EH (cell line): Measurements from ENCODE around the gene HEATR1.
"Not testable (repeated sequence)": the region's sequence is repeated elsewhere in the genome, so short reads cannot be mapped to it uniquely, and the experiment has no call there.

ENCODE experiments used
- DNase-seq: peaks from one replicate; pipeline ENCODE4 v3.0.0-alpha.2; 2015; ENCODE audit warnings: low read depth

HEATR1 gene, protein sequence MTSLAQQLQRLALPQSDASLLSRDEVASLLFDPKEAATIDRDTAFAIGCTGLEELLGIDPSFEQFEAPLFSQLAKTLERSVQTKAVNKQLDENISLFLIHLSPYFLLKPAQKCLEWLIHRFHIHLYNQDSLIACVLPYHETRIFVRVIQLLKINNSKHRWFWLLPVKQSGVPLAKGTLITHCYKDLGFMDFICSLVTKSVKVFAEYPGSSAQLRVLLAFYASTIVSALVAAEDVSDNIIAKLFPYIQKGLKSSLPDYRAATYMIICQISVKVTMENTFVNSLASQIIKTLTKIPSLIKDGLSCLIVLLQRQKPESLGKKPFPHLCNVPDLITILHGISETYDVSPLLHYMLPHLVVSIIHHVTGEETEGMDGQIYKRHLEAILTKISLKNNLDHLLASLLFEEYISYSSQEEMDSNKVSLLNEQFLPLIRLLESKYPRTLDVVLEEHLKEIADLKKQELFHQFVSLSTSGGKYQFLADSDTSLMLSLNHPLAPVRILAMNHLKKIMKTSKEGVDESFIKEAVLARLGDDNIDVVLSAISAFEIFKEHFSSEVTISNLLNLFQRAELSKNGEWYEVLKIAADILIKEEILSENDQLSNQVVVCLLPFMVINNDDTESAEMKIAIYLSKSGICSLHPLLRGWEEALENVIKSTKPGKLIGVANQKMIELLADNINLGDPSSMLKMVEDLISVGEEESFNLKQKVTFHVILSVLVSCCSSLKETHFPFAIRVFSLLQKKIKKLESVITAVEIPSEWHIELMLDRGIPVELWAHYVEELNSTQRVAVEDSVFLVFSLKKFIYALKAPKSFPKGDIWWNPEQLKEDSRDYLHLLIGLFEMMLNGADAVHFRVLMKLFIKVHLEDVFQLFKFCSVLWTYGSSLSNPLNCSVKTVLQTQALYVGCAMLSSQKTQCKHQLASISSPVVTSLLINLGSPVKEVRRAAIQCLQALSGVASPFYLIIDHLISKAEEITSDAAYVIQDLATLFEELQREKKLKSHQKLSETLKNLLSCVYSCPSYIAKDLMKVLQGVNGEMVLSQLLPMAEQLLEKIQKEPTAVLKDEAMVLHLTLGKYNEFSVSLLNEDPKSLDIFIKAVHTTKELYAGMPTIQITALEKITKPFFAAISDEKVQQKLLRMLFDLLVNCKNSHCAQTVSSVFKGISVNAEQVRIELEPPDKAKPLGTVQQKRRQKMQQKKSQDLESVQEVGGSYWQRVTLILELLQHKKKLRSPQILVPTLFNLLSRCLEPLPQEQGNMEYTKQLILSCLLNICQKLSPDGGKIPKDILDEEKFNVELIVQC (N-terminal part only)

DNA sequence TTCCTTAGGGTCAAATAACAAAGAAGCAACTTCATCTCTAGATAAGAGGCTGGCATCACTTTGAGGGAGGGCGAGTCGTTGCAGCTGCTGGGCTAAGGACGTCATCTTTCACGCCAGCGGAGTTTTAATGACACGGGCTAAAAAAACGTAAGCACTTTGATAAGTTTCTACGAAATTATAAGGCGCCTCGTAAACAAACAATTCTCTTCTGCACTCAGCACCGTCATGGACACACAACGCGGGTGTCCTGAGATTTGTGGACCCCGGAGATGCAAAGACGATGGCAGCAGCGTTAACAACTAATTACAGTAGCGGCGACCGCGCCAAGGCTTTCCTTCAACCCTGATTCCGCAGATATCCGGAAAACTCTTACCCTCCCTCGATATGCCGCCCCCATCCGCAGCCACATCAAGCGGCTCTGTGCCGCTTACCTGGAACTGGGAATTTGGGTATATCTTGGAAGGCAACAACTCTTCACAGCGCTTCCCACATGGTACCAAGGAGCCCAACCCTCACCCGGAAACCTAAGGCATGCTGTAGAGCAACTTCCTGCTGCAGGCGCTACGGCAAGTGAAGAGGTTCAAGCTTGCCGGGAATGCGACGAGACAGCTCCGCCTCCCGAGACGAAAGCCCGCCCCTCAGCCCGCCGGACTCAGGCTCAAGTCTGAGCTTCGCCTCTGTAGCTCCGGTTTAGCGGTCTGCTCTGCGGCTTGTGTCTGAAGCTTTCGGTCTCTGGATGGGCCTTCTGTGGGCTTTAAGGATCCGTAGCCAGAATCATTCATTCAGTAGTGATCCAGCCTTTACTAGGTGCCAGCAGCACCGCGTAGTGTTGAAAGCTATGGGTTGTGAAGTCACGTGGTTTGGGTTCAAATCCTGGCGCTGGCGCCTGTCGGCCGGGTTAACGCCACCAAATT is at the start of gene HEATR1:
Gene HEATR1 (minus strand): TSS at position 526 of the 914 bp plus-strand sequence. CDS start 421 bp downstream, at position 105.
- peak; percentile 96 for DNase-seq

DNA sequence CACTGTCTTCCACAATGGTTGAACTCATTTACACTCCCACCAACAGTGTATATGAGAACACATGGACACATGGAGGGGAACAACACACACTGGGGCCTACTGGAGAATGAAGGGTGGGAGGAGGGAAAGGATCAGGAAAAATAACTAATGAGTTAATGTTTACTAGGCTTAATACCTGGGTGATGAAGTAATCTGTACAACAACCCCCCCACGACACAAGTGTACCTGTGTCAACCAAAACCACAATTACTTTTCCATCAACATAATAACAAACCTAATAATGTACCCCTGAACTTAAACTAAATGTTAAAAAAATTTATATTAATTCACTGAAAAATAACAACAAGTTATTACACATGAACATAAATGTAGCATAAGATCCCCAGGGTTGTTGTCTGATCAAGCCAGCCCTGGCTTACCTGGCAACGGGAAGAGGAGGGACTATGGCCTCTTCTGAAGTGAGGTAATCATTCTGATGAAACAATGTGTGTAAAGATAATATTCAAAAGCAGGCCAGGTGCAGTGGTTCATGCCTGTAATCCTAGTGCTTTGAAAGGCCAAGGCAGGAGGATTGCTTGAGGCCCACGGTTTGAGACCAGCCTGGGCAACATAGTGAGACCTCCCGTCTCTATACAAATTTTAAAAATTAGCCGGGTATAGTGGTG is 40.8 kb upstream of the HEATR1 start:
- no peak for DNase-seq

DNA sequence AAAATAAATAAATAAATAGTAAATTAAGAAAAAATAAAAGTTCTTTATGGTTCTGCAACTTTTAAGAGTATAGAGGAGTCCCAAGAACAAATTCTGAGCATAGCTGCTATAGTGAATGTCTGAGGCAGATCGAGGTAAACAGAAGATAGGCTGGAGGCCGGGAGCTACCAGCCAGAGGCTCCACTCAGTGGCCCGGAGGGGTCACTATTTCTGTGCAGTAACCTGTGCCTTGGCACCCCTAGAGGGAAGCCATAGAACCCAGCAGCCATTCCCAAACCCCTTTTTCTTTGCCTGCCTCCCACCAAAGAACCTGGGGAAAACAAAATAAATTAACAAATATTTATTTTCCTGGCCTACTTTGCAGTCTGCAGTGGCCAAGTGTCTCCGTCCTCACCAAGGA is 38.4 kb upstream of the HEATR1 start:
- DNase-seq, result no peak

- DNase-seq, result no peak
Measured at GRCh38 chr1:236639686-236640085, 35.4 kb upstream of the HEATR1 start.

- no peak for DNase-seq
Measured at GRCh38 chr1:236638945-236639344, 34.6 kb upstream of the HEATR1 start.

DNA sequence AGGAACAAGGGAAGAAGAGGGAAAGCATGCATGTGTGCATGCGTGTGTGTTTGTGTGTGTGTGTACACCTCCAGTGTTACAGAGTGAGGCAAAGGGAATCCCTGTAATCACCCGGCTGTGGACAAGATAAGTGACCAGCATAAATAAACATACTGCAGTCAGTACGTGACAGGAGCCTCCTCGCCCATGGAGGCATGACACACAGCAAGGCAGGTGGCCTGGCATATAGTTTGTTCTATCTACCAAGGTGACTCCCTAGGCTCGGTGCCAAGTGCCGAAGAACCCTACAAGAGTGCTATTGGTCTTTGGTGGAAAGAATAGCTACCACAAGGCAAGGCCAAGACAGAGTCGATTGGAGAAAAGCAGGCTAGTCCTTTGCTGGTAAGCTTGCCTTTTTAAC is 31.7 kb upstream of the HEATR1 start:
- DNase-seq, result no peak

- DNase-seq, result no peak
Measured at GRCh38 chr1:236627727-236628408, 23.6 kb upstream of the HEATR1 start.

GRCh38 chr1:236623371-236624166 is 19.3 kb upstream of the HEATR1 start:
- DNase-seq, result no peak

DNA sequence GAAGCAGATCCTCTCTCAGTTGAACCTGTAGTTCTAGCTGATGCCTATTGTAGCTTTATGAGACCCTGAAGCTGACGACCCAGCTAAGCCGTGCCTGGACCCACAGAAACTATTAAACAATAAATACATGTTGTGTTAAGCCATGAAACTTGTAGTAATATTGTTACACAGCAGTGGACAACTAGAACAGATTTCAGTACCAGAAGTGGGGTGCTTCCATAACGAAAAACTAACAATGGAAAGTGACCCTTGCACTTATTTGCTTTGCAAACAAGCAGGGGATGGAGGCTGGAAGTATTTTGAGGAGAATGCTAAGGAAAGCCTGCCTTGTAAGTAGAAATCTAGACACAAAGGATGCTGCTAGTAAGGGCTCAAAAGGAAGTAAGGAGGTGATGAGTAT is 18.1 kb upstream of the HEATR1 start:
- no peak for DNase-seq

- DNase-seq, result no peak
Measured at GRCh38 chr1:236619398-236619797, 15.1 kb upstream of the HEATR1 start.

DNA sequence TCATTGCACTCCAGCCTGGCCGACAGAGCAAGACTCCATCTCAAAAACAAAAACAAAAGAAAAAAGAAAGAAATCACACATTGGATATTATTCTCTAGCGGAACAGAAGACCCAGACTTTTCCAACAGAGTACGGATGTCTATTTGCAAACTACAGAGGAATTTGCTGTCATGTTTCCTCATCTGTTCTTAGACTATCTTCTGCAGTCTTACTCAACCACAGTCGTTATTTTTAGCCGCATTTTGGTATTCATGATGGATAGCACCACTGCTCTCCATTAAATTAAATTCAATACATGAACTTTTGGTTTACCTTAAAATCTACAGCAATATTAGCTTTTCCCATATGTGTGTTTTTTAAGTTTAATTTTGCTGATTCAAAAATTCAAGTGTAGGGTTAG is 14.2 kb upstream of the HEATR1 start:
- DNase-seq, result no peak

GRCh38 chr1:236615399-236616148 is 11.3 kb upstream of the HEATR1 start:
- no peak for DNase-seq

DNA sequence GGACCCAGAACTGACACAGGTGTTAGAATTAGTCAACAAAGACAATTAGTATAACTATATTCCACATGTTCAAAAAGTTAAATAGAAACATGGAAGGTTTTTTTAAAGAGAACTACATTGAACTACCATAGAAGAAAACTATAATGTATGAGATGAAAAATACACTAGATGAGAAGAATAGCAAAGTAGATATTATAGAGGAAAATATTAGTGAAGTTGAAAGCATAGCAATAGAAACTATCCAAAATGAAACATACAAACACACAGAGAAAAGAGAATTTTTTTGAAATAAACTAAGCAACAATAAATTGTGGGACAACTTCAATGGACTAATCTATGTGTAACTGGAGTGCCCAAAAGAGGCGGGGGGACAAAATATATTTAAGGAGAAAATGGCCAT is 8.0 kb upstream of the HEATR1 start:
- DNase-seq, result no peak

DNA sequence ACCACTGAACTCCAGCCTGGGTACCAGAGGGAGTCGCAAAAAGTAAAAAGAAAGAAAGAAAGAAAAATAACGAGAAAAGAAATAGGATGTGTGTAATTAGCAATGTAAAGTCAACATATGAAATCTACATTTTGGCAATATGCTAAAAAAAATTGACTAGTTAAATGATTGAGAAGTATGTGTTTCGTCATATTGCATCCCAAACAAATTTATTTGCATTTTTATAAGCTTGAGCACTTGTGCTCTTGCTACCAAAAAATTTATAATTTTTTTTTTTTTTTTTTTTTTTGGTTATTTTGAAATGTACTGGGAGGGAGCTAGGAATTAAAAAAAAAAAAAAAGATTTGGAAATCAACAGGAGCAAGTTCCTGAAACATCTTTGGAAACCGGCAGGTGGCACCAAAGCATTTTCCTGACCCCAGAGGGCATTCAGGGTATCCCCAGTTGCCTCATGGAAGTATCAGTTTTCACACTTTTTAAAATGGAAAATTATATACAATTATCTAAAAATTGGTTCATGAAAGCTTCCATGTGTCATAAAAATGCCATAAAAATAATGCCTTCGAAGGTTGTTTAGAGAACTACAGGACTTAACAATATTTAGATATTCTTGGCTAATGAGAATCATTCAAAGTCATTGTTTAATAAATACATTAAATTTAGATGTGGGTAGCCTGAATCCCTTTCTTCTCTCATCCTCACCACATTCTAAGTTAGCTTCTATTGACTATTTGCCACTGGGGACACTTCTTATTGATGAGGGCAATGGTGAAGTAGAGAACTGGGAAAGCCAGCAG is 4.8 kb upstream of the HEATR1 start:
- DNase-seq, result peak; percentile 61

GRCh38 chr1:236607597-236607996 is 3.3 kb upstream of the HEATR1 start:
- not testable (repeated sequence) for DNase-seq

DNA sequence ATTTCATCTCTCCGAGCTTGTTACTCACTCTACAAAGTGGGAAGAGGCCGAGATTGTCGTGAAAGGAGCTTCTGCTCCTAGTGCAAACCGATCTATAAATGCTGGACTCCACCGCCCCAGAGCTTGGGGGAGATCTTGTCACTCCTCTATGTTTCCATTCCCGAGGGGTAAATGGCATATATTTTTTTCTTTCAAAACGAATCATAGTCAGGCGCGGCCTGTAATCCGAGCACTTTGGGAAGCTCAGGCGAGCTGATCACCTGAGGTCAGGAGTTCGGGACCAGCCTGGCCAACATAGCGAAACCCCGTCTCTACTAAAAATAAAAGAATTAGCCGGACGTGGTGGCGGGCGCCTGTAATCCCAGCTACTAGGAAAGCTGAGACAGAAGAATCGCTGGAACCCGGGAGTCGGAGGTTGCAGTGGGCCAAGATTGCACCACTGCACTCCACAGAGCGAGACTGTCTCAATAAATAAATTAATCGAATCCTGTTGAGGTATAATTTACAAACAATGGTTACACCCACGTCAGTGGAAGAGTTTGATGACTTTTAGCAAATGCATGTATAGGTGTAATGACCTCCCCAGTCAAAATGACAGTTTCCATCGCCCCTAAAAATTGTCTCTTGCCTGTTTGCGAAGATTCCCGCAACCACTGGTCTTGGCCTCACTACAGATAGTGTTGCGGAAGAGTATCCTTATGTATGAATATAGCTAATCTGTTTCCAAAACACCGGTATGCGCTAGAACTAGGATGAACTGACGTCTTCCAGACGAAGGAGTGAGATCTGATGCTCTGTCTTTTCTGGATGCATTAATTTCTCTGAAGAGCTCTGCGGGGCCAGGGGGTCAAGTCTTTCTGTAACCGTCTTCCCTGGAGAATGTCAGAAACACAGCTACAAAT is 840 bp upstream of the HEATR1 start:
- no peak for DNase-seq
